Head of caudate nucleus (tissue), 42 donors: Measurements from ENCODE around the gene PHLDA3.
A peak's percentile ranks its signal among the peaks of the same experiment; 100 is the strongest.

Experiments used
- DNase-seq, 42 donors: peaks; one replicate each; pipeline versions ENCODE4 v3.0.0 to v3.0.0-alpha.2; 2020 to 2021; ENCODE audit warnings: mixed read lengths in 7 of 42
- intact Hi-C: fragments of 100-400 bp; cut with DNase I; formaldehyde crosslinking; loops from one replicate; pipeline ENCODE4 v1.15.0; 2022

The PHLDA3 gene

GRCh38 chr1:201450721-201451291 is 18.2 kb downstream of the PHLDA3 start:
- DNase-seq = peak; percentile 44 to 90 (median 76)
- intact Hi-C loops = no loop called here

GRCh38 chr1:201448990-201449389 is 20.0 kb downstream of the PHLDA3 start:
- peak; percentile 76 to 97 (median 90) for DNase-seq
- intact Hi-C loops = loop anchor here (2.0 to 5.0 kb wide), 2 partner anchors 20 to 63 kb away; partner anchors contain the start of gene PHLDA3

GRCh38 chr1:201447903-201448871 is 20.8 kb downstream of the PHLDA3 start:
- intact Hi-C loops = loop anchor here (2.0 to 5.0 kb wide), 2 partner anchors 21 to 64 kb away; partner anchors contain the start of gene PHLDA3
- DNase-seq = peak; percentile 65 to 97 (median 89)

GRCh38 chr1:201445310-201445709 is 23.7 kb downstream of the PHLDA3 start:
- DNase-seq = peak in 8 of 42 donors; percentile 25 to 63 (median 48)
- intact Hi-C loops = loop anchor here (5.0 kb wide), 1 partner anchor 67 kb away; no protein-coding TSS in a partner anchor

- intact Hi-C loops = loop anchor here (5.0 kb wide), 1 partner anchor 68 kb away; no protein-coding TSS in a partner anchor
- no peak for DNase-seq
Observed at GRCh38 chr1:201444792-201445191, 24.2 kb downstream of the PHLDA3 start.

- intact Hi-C loops = no loop called here
- no peak for DNase-seq
Observed at GRCh38 chr1:201443747-201444146, 25.2 kb downstream of the PHLDA3 start.

- DNase-seq = no peak
Observed at GRCh38 chr1:201436969-201437368, 32.0 kb downstream of the PHLDA3 start.

GRCh38 chr1:201436393-201436792 is 32.6 kb downstream of the PHLDA3 start:
- intact Hi-C loops = no loop called here
- DNase-seq = no peak

More at GRCh38 chr1:201436969-201437368, 32.0 kb downstream of the PHLDA3 start:
- intact Hi-C loops = no loop called here

- intact Hi-C loops = no loop called here
- DNase-seq = no peak
Observed at GRCh38 chr1:201434266-201434665, 34.7 kb downstream of the PHLDA3 start.

GRCh38 chr1:201433609-201434008 is 35.4 kb downstream of the PHLDA3 start:
- DNase-seq = no peak
- intact Hi-C loops = no loop called here

GRCh38 chr1:201430776-201431175 is 38.2 kb downstream of the PHLDA3 start:
- intact Hi-C loops = no loop called here
- no peak for DNase-seq

GRCh38 chr1:201429736-201430501 is 39.1 kb downstream of the PHLDA3 start:
- DNase-seq = no peak
- intact Hi-C loops = no loop called here

- intact Hi-C loops = no loop called here
- no peak for DNase-seq
Observed at GRCh38 chr1:201427963-201428362, 41.0 kb downstream of the PHLDA3 start.

- intact Hi-C loops = no loop called here
- DNase-seq = no peak
Observed at GRCh38 chr1:201426479-201427310, 42.3 kb downstream of the PHLDA3 start.

- intact Hi-C loops = no loop called here
- DNase-seq = no peak
Observed at GRCh38 chr1:201424146-201424545, 44.8 kb downstream of the PHLDA3 start.

- intact Hi-C loops = no loop called here
- DNase-seq = no peak
Observed at GRCh38 chr1:201423655-201424054, 45.3 kb downstream of the PHLDA3 start.

GRCh38 chr1:201422436-201423030 is 46.5 kb downstream of the PHLDA3 start:
- intact Hi-C loops = no loop called here
- DNase-seq = no peak

GRCh38 chr1:201422026-201422425 is 47.0 kb downstream of the PHLDA3 start:
- intact Hi-C loops = no loop called here

More at GRCh38 chr1:201422026-201422425, 47.0 kb downstream of the PHLDA3 start:
- DNase-seq = no peak
